Measurements from ENCODE around the gene HIVEP3. TPM values are rescaled to one million over a fixed set of nuclear protein-coding genes. Genes with fewer than 3 reads are reported as not detected.
A peak's percentile ranks its signal among the peaks of the same experiment; 100 is the strongest.

HIVEP3 gene
- total RNA-seq, 1 experiment from 2014 or later: 1.2 TPM

- Mint-ChIP-seq H3K27me3 (ENCODE audit: insufficient read depth, unreplicated experiment) (no peaks in the 10 kb centered on the region), H3K4me3 (ENCODE audit: unreplicated experiment) (peak overlapping the region; percentile 34), H3K4me1 (ENCODE audit: insufficient read depth, unreplicated experiment) (peaks cover 24% of the 10 kb centered on the region), H3K27ac (ENCODE audit: low read depth, unreplicated experiment) (peak overlapping the region; percentile 14), H3K9me3 (ENCODE audit: unreplicated experiment) (no peaks in the 10 kb centered on the region), H3K36me3 (ENCODE audit: insufficient read depth, unreplicated experiment) (no peaks in the 10 kb centered on the region)
- ChIA-PET POLR2A (interaction anchor here (0.6 to 1.6 kb wide), 4 partner anchors 15 to 96 kb away, joined by 3 read pairs; no protein-coding TSS in a partner anchor), CTCF (interaction anchor here (0.6 to 1.7 kb wide), 4 partner anchors 13 to 389 kb away, joined by 3 to 4 read pairs (median 4); no protein-coding TSS in a partner anchor)
- DNase-seq (ENCODE audit: unreplicated experiment): peak; percentile 45
- intact Hi-C loops (cut with micrococcal nuclease): no loop called here
- BruUV-seq (replicated peaks): no TSS peak
- no peak for TF ChIP-seq CTCF (IDR thresholded peaks at IDR 0.05; ENCODE audit: unreplicated experiment)
Measured at GRCh38 chr1:41861535-41862383, 57.0 kb downstream of the HIVEP3 start.

GRCh38 chr1:41860771-41861170 is 58.0 kb downstream of the HIVEP3 start:
- CTCF ChIA-PET: interaction anchor here (0.6 to 1.7 kb wide), 3 partner anchors 12 to 283 kb away, joined by 4 read pairs; no protein-coding TSS in a partner anchor
- no peak for DNase-seq (ENCODE audit: unreplicated experiment)
- H3K4me1 Mint-ChIP-seq (ENCODE audit: insufficient read depth, unreplicated experiment): peaks cover 24% of the 10 kb centered on the region
- no peaks in the 10 kb centered on the region for H3K27me3 Mint-ChIP-seq (ENCODE audit: insufficient read depth, unreplicated experiment)
- POLR2A ChIA-PET: no interaction called here
- no peaks in the 10 kb centered on the region for H3K9me3 Mint-ChIP-seq (ENCODE audit: unreplicated experiment)
- no peak overlapping the region for H3K4me3 Mint-ChIP-seq (ENCODE audit: unreplicated experiment)
- no peak overlapping the region for H3K27ac Mint-ChIP-seq (ENCODE audit: low read depth, unreplicated experiment)
- no TSS peak for BruUV-seq (replicated peaks)
- H3K36me3 Mint-ChIP-seq (ENCODE audit: insufficient read depth, unreplicated experiment): no peaks in the 10 kb centered on the region
- TF ChIP-seq CTCF (IDR thresholded peaks at IDR 0.05; ENCODE audit: unreplicated experiment): no peak
- intact Hi-C loops (cut with micrococcal nuclease): no loop called here

GRCh38 chr1:41860214-41860613 is 58.5 kb downstream of the HIVEP3 start:
- intact Hi-C loops (cut with micrococcal nuclease): no loop called here
- H3K27ac Mint-ChIP-seq (ENCODE audit: low read depth, unreplicated experiment): no peak overlapping the region
- BruUV-seq (replicated peaks): no TSS peak

More at GRCh38 chr1:41860214-41860613, 58.5 kb downstream of the HIVEP3 start:
- ChIA-PET POLR2A (interaction anchor here (0.8 kb wide), 1 partner anchor 1925 kb away, joined by 3 read pairs; no protein-coding TSS in a partner anchor), CTCF (interaction anchor here (0.7 kb wide), 1 partner anchor 49 kb away, joined by 3 read pairs; no protein-coding TSS in a partner anchor)
- H3K9me3 Mint-ChIP-seq (ENCODE audit: unreplicated experiment): no peaks in the 10 kb centered on the region
- no peaks in the 10 kb centered on the region for H3K27me3 Mint-ChIP-seq (ENCODE audit: insufficient read depth, unreplicated experiment)
- H3K36me3 Mint-ChIP-seq (ENCODE audit: insufficient read depth, unreplicated experiment): no peaks in the 10 kb centered on the region
- no peak overlapping the region for H3K4me3 Mint-ChIP-seq (ENCODE audit: unreplicated experiment)
- H3K4me1 Mint-ChIP-seq (ENCODE audit: insufficient read depth, unreplicated experiment): peaks cover 24% of the 10 kb centered on the region
- TF ChIP-seq CTCF (IDR thresholded peaks at IDR 0.05; ENCODE audit: unreplicated experiment): no peak
- DNase-seq (ENCODE audit: unreplicated experiment): no peak

Measured in MCF 10A (cell line).